Astrocyte (in vitro differentiated cells and primary cell): Measurements from ENCODE around the gene CUL2. TPM values are rescaled to one million over a fixed set of nuclear protein-coding genes. Genes with fewer than 3 reads are reported as not detected.

Experiments
- DNase-seq: peaks from one replicate; pipeline ENCODE4 v3.0.0-alpha.2; 2010; ENCODE audit warnings: low read depth
- FAIRE-seq: peaks from 2 replicates; lab custom pipeline; 2011; peaks lifted over from hg19 to GRCh38; lab: Jason Lieb, UNC
- H2AFZ ChIP-seq: 2 replicates; pipeline ENCODE4 v1.6.0; 2012; ENCODE audit warnings: low read depth, low read length, inconsistent platforms
- H3K27ac ChIP-seq: 2 replicates; pipeline ENCODE4 v1.5.1; 2011; ENCODE audit warnings: low read depth, low read length, inconsistent platforms
- H3K27me3 ChIP-seq: 2 replicates; pipeline ENCODE4 v1.6.0; 2011; ENCODE audit warnings: low read length, inconsistent platforms; ENCODE audit not compliant: insufficient read depth
- H3K36me3 ChIP-seq: 2 replicates; pipeline ENCODE4 v1.5.1; 2011; ENCODE audit warnings: low read length, inconsistent platforms; ENCODE audit not compliant: insufficient read depth
- H3K4me1 ChIP-seq: 2 replicates; pipeline ENCODE4 v1.5.1; 2011; ENCODE audit warnings: low read length, inconsistent platforms; ENCODE audit not compliant: insufficient read depth
- H3K4me2 ChIP-seq: 2 replicates; pipeline ENCODE4 v1.6.0; 2012; ENCODE audit warnings: low read length, inconsistent platforms
- H3K4me3 ChIP-seq: 2 replicates; pipeline ENCODE4 v1.5.1; 2011; ENCODE audit warnings: low read depth, mild to moderate bottlenecking, low read length, inconsistent platforms; ENCODE audit not compliant: insufficient read depth
- H3K79me2 ChIP-seq: 2 replicates; pipeline ENCODE4 v1.6.0; 2012; ENCODE audit warnings: mild to moderate bottlenecking, low read length, inconsistent platforms; ENCODE audit not compliant: insufficient read depth
- H3K9ac ChIP-seq: 2 replicates; pipeline ENCODE4 v1.6.0; 2012; ENCODE audit warnings: mild to moderate bottlenecking, low read length, inconsistent platforms
- H3K9me3 ChIP-seq: 2 replicates; pipeline ENCODE4 v1.5.1; 2012; ENCODE audit warnings: low read depth, mild to moderate bottlenecking, low read length, inconsistent platforms; ENCODE audit not compliant: insufficient read depth
- H4K20me1 ChIP-seq: 2 replicates; pipeline ENCODE4 v1.6.0; 2012; ENCODE audit warnings: low read length, inconsistent platforms; ENCODE audit not compliant: insufficient read depth
- H3K27ac Mint-ChIP-seq: one replicate; pipeline ENCODE4 v1.8.0; 2021; ENCODE audit warnings: mild to moderate bottlenecking, mixed read lengths; ENCODE audit not compliant: unreplicated experiment
- H3K27me3 Mint-ChIP-seq: one replicate; pipeline ENCODE4 v1.8.0; 2021; ENCODE audit warnings: low read depth, mixed read lengths; ENCODE audit not compliant: unreplicated experiment
- H3K36me3 Mint-ChIP-seq: one replicate; pipeline ENCODE4 v1.8.0; 2021; ENCODE audit warnings: low read depth, mixed read lengths; ENCODE audit not compliant: unreplicated experiment
- H3K4me1 Mint-ChIP-seq: one replicate; pipeline ENCODE4 v1.8.0; 2021; ENCODE audit warnings: low read depth, mixed read lengths; ENCODE audit not compliant: unreplicated experiment
- H3K4me3 Mint-ChIP-seq: one replicate; pipeline ENCODE4 v1.8.0; 2021; ENCODE audit warnings: mild to moderate bottlenecking, moderate library complexity, mixed read lengths; ENCODE audit not compliant: unreplicated experiment
- H3K9me3 Mint-ChIP-seq: one replicate; pipeline ENCODE4 v1.8.0; 2021; ENCODE audit warnings: mild to moderate bottlenecking, mixed read lengths; ENCODE audit not compliant: unreplicated experiment
- CTCF ChIP-seq: IDR thresholded peaks from 2 replicates; pipeline ENCODE4 v1.5.1; 2011; ENCODE audit warnings: low read depth, mild to moderate bottlenecking, inconsistent platforms, low read length, moderate library complexity; ENCODE audit not compliant: insufficient read depth
- EZH2 ChIP-seq: IDR thresholded peaks from 2 replicates; pipeline ENCODE4 v1.6.1; 2012; ENCODE audit warnings: mild to moderate bottlenecking, low read length, inconsistent platforms; ENCODE audit not compliant: insufficient read depth
- total RNA-seq: library from RNA; stranded (reverse); gene quantifications from 2 replicates; pipeline ENCODE4 v1.2.1, GENCODE V29; 2021

CUL2 gene
- total RNA-seq, 1 donor from 2014 or later: 48.0 TPM

GRCh38 chr10:35119378-35119777 lies 29.2 kb upstream of the CUL2 start:
- Histone ChIP-seq H3K9me3 (no peaks in the 10 kb centered on the region), H4K20me1 (no peaks in the 10 kb centered on the region), H3K27me3 (peaks cover 5% of the 10 kb centered on the region), H3K36me3 (no peaks in the 10 kb centered on the region), H3K4me2 (no peak overlapping the region), H3K4me3 (no peak overlapping the region), H3K27ac (no peak overlapping the region), H2AFZ (no peak overlapping the region), H3K79me2 (no peaks in the 10 kb centered on the region), H3K9ac (no peak overlapping the region), H3K4me1 (no peaks in the 10 kb centered on the region)
- no peaks in the 10 kb centered on the region for H3K9me3 Mint-ChIP-seq
- H3K27me3 Mint-ChIP-seq: peaks cover 9% of the 10 kb centered on the region
- no peaks in the 10 kb centered on the region for H3K4me1 Mint-ChIP-seq
- TF ChIP-seq EZH2 (no peak), CTCF (no peak)
- no peak overlapping the region for H3K27ac Mint-ChIP-seq
- H3K4me3 Mint-ChIP-seq: no peak overlapping the region
- DNase-seq (no peak), FAIRE-seq (no peak)
- H3K36me3 Mint-ChIP-seq: no peaks in the 10 kb centered on the region

GRCh38 chr10:35112571-35112970 lies 22.4 kb upstream of the CUL2 start:
- H3K36me3 ChIP-seq: no peaks in the 10 kb centered on the region
- H3K9me3 ChIP-seq: no peaks in the 10 kb centered on the region
- no peak overlapping the region for H3K9ac ChIP-seq
- H3K27me3 Mint-ChIP-seq: peaks cover 2% of the 10 kb centered on the region
- no peaks in the 10 kb centered on the region for H3K4me1 ChIP-seq
- no peaks in the 10 kb centered on the region for H4K20me1 ChIP-seq
- H3K36me3 Mint-ChIP-seq: no peaks in the 10 kb centered on the region
- FAIRE-seq: no peak
- no peak overlapping the region for H3K4me3 ChIP-seq
- no peak overlapping the region for H2AFZ ChIP-seq
- no peak overlapping the region for H3K4me3 Mint-ChIP-seq
- H3K27ac ChIP-seq: no peak overlapping the region
- no peaks in the 10 kb centered on the region for H3K4me1 Mint-ChIP-seq
- H3K79me2 ChIP-seq: no peaks in the 10 kb centered on the region
- no peak overlapping the region for H3K4me2 ChIP-seq
- no peaks in the 10 kb centered on the region for H3K9me3 Mint-ChIP-seq
- no peak overlapping the region for H3K27ac Mint-ChIP-seq
- no peaks in the 10 kb centered on the region for H3K27me3 ChIP-seq
- no peak for DNase-seq
- TF ChIP-seq CTCF (no peak), EZH2 (no peak)

GRCh38 chr10:35103882-35104281 lies 13.7 kb upstream of the CUL2 start:
- Mint-ChIP-seq H3K4me3 (no peak overlapping the region), H3K27ac (no peak overlapping the region), H3K4me1 (no peaks in the 10 kb centered on the region), H3K36me3 (no peaks in the 10 kb centered on the region), H3K27me3 (peaks cover 4% of the 10 kb centered on the region), H3K9me3 (no peaks in the 10 kb centered on the region)
- no peak overlapping the region for H3K27ac ChIP-seq
- TF ChIP-seq EZH2: no peak
- DNase-seq (no peak), FAIRE-seq (no peak)
- no peak overlapping the region for H3K4me3 ChIP-seq
- no peak overlapping the region for H3K9ac ChIP-seq
- no peaks in the 10 kb centered on the region for H3K36me3 ChIP-seq
- no peaks in the 10 kb centered on the region for H4K20me1 ChIP-seq
- no peaks in the 10 kb centered on the region for H3K27me3 ChIP-seq
- no peaks in the 10 kb centered on the region for H3K9me3 ChIP-seq
- no peak overlapping the region for H3K4me2 ChIP-seq
- no peaks in the 10 kb centered on the region for H3K79me2 ChIP-seq
- no peaks in the 10 kb centered on the region for H3K4me1 ChIP-seq
- H2AFZ ChIP-seq: no peak overlapping the region
